GM21367 (cell line): ENCODE results near the gene DZANK1.
"Not testable (repeated sequence)": the region's sequence is repeated elsewhere in the genome, so short reads cannot be mapped to it uniquely, and the experiment has no call there.

Experiments used
- ATAC-seq: cut with Tn5 transposase; IDR thresholded peaks from one replicate; pipeline ENCODE4 v1.9.1; 2021; ENCODE audit not compliant: unreplicated experiment

The DZANK1 gene

GRCh38 chr20:18440403-18440802, 26.4 kb downstream of the DZANK1 start:
- ATAC-seq, result no peak

GRCh38 chr20:18436847-18437246, 30.0 kb downstream of the DZANK1 start:
- no peak for ATAC-seq

DNA sequence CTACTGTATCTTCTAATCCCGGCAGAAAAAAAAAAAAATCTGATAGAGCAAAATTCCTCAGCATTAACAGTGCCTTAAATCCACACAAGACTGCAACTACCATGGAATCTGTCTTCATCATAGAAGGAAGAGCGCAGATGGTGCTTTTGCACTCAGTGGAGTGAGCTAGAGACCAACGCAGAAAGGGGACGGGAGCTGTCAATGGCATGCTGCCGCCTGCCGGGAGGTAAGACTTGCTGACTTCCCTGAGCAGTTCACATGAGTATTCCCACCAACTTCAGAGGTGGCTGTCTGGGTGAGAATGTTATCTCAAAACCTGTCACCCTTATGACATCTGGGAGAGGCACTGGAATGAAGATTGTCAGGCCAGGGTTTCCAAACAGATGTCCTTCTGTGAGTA, 35.6 kb downstream of the DZANK1 start:
- ATAC-seq, result no peak

- no peak for ATAC-seq
Measured at GRCh38 chr20:18430172-18430826, 36.5 kb downstream of the DZANK1 start.

- no peak for ATAC-seq
Measured at GRCh38 chr20:18428490-18429173, 38.2 kb downstream of the DZANK1 start.

DNA sequence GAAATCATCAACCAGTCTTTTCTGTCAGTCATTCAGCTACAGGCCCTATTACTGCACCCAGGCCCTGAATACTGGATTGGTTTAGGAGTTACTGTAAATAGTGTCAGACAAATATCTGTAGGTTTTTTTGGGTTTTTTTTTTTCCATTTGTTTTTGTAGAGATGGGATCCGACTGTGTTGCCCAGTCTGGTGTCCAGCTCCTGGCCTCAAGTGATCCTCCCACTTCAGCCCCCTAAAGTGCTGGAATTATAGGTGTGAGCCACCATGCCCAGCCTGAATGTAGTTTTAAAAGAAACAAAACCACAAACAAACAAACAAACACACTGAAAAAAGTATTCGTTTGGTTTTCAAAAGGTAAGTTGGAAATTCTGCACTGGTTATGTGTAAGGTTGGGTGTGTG, 39.6 kb downstream of the DZANK1 start:
- no peak for ATAC-seq

- ATAC-seq, result no peak
Measured at GRCh38 chr20:18421608-18422007, 45.2 kb downstream of the DZANK1 start.

GRCh38 chr20:18416486-18416885, 50.3 kb downstream of the DZANK1 start:
- no peak for ATAC-seq

- no peak for ATAC-seq
Measured at GRCh38 chr20:18414140-18414539, 52.7 kb downstream of the DZANK1 start.

- no peak for ATAC-seq
Measured at GRCh38 chr20:18412221-18412901, 54.5 kb downstream of the DZANK1 start.

GRCh38 chr20:18405826-18406225, 61.0 kb downstream of the DZANK1 start:
- no peak for ATAC-seq

- ATAC-seq, result no peak
Measured at GRCh38 chr20:18404172-18404571, 62.7 kb downstream of the DZANK1 start.

DNA sequence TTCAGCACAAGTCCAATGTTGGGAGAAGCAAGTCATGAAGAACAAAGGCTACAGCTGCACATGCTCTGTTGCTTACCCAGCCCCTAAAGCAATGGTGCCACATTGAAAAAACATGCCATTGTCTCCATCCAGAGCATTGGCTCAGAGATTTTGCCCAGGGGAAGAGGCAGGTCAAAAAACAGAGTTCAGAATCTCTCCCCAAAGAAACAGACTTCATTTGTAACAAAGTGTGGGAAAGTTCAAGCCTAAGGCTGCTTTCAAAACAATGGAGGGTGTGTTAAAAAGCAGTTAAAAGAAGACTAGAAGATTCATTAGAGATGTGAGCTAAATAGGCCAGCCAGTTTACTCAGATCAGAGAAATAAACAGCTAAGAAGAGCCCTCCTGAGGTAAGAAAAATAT, 63.6 kb downstream of the DZANK1 start:
- no peak for ATAC-seq

DNA sequence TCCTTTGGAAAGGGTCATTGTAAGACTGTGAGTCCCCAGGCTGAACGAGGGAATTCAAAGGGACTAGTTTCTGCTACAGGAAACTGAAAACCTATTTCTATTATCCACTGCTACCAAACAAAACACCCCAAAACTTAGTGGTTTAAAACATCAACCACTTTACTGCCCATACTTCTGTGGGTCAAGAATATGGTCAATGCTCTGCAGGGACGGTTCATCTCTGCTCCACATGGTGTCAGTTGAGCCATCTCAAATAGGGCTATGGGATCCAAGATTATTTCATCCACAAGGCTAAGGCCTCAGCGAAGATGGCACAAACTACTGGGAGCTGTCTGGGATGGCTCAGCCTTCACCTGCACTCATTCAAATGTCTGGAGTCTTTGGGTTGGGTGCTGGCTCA, 65.5 kb downstream of the DZANK1 start:
- no peak for ATAC-seq

GRCh38 chr20:18400460-18400859, 66.4 kb downstream of the DZANK1 start:
- no peak for ATAC-seq

GRCh38 chr20:18398713-18399112, 68.1 kb downstream of the DZANK1 start:
- ATAC-seq, result not testable (repeated sequence)

GRCh38 chr20:18397030-18397429, 69.8 kb downstream of the DZANK1 start:
- ATAC-seq, result no peak

DNA sequence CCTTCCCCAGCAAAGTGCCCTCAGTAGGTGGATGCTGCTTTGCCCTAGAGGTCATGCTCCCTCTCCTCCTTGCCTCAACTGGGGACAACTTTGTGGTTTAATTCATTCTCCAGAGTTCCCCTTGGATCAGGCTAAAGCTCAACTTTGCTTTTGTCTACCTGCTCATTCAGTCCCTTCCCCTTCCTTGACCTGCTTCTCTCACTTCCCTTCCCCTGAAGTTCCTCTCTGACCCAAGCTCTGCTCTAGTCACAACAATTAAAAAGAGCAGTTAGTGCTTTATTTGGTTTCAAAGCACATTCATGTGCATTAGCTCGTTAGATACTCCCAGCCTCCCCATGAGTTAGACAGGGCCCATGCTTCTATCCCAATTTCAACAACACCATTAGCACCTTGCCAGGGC, 71.3 kb downstream of the DZANK1 start:
- ATAC-seq, result no peak

DNA sequence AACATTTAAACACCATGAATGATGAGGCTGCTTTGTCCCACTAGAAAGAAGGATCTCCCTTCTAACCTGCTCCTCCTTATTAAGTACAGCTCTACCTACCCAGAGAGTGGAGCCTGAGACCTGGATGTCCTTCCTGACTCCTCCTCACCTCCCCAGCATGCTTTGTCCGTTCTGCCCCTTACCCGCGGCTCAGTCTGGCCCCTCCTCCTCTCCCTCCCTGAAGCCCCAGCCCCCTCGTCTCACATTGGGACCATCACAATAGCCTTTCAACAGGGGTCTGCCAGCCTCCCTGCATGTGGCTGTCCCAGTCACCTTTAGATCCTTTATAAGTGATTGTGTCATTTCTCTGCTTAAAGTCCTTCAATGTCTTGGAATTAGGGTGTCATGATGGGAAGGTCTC, 72.5 kb downstream of the DZANK1 start:
- ATAC-seq, result no peak

DNA sequence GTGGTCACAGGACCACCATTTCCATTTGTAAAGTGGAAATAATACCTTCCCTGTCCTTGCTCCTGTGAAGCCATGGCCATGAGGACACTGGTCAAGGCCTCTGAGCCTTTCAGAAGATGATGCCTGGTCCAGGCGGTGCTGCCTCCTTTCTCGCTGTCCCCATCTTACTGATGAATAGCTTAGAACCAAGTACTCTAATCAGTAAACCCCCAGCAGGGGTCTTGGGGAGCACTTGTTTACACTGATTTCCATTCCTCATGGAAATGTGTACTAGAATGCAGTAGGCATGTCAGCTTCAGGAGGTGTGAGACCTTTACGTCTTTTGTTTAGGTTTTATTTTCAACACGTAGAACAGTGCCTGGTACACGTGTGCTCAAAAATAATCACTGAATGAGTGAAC, 75.1 kb downstream of the DZANK1 start:
- ATAC-seq, result no peak

- no peak for ATAC-seq
Measured at GRCh38 chr20:18390201-18390600, 76.6 kb downstream of the DZANK1 start.

- no peak for ATAC-seq
Measured at GRCh38 chr20:18388860-18389259, 78.0 kb downstream of the DZANK1 start.
